Measurements from ENCODE around the gene C1QB.
"Not testable (repeated sequence)": the region's sequence is repeated elsewhere in the genome, so short reads cannot be mapped to it uniquely, and the experiment has no call there.

The C1QB gene

GRCh38 chr1:22673486-22674409, 20.7 kb downstream of the C1QB start:
- Histone ChIP-seq H3K9me3 (no peaks in the 10 kb centered on the region), H3K36me3 (no peaks in the 10 kb centered on the region), H3K27ac (no peak overlapping the region), H3K4me3 (no peak overlapping the region), H3K27me3 (peaks cover 0 to 74% of the 10 kb centered on the region in 2 donors), H3K4me1 (no peaks in the 10 kb centered on the region)
- DNase-seq, result peak in 1 of 2 donors; percentile 62
- intact Hi-C loops (cut with DNase I; ENCODE audit: low total_unique reads), result no loop called here
- TF ChIP-seq CTCF (IDR thresholded peaks at IDR 0.05), result peak; percentile 37 to 41

GRCh38 chr1:22674410-22674749, 21.3 kb downstream of the C1QB start:
- Histone ChIP-seq H3K4me1 (no peaks in the 10 kb centered on the region), H3K36me3 (no peaks in the 10 kb centered on the region), H3K27me3 (peaks cover 0 to 74% of the 10 kb centered on the region in 2 donors), H3K9me3 (no peaks in the 10 kb centered on the region), H3K27ac (no peak overlapping the region), H3K4me3 (no peak overlapping the region)
- DNase-seq, result no peak
- TF ChIP-seq CTCF (IDR thresholded peaks at IDR 0.05), result no peak
- intact Hi-C loops (cut with DNase I; ENCODE audit: low total_unique reads), result no loop called here

- H3K4me3 ChIP-seq; H3K4me1 ChIP-seq; H3K36me3 ChIP-seq; DNase-seq; H3K27ac ChIP-seq; intact Hi-C loops (cut with DNase I; ENCODE audit: low total_unique reads); H3K9me3 ChIP-seq: not testable (repeated sequence)
- H3K27me3 ChIP-seq, result peaks cover 0 to 61% of the 10 kb centered on the region in 2 donors
These were observed 23.1 kb downstream of the C1QB start for GRCh38 chr1:22676151-22676550.

GRCh38 chr1:22676916-22677583, 24.0 kb downstream of the C1QB start:
- Histone ChIP-seq H3K4me1 (no peaks in the 10 kb centered on the region), H3K36me3 (no peaks in the 10 kb centered on the region), H3K9me3 (no peaks in the 10 kb centered on the region), H3K27ac (no peak overlapping the region), H3K4me3 (no peak overlapping the region), H3K27me3 (peaks cover 0 to 59% of the 10 kb centered on the region in 2 donors)
- DNase-seq, result no peak
- intact Hi-C loops (cut with DNase I; ENCODE audit: low total_unique reads), result no loop called here
- no peak for TF ChIP-seq CTCF (IDR thresholded peaks at IDR 0.05)

- intact Hi-C loops (cut with DNase I; ENCODE audit: low total_unique reads), result no loop called here
These were observed 25.2 kb downstream of the C1QB start for GRCh38 chr1:22677931-22678896.

More at GRCh38 chr1:22677931-22678896, 25.2 kb downstream of the C1QB start:
- no peak for DNase-seq
- H3K4me3 ChIP-seq, result no peak overlapping the region
- H3K9me3 ChIP-seq, result no peaks in the 10 kb centered on the region
- H3K27me3 ChIP-seq, result peaks cover 0 to 57% of the 10 kb centered on the region in 2 donors
- no peaks in the 10 kb centered on the region for H3K36me3 ChIP-seq
- TF ChIP-seq CTCF (IDR thresholded peaks at IDR 0.05), result no peak
- H3K4me1 ChIP-seq, result no peaks in the 10 kb centered on the region
- H3K27ac ChIP-seq, result no peak overlapping the region
